WI38 (cell line): Measurements from ENCODE around the gene IMMP2L.
"Not testable (repeated sequence)": the region's sequence is repeated elsewhere in the genome, so short reads cannot be mapped to it uniquely, and the experiment has no call there.

ENCODE experiments used
- H3K4me3 ChIP-seq: 2 replicates; pipeline ENCODE4 v1.5.1; 2011; ENCODE audit warnings: low read depth, mild to moderate bottlenecking, control low read depth, low read length
- CTCF ChIP-seq: IDR thresholded peaks from 2 replicates; pipeline ENCODE4 v1.5.1; 2012; ENCODE audit warnings: low read depth, mild to moderate bottlenecking, control low read depth, low read length

The IMMP2L gene

GRCh38 chr7:111075498-111075897 is 486.8 kb downstream of the IMMP2L start:
- no peak for TF ChIP-seq CTCF
- no peak overlapping the region for H3K4me3 ChIP-seq

- no peak for TF ChIP-seq CTCF
- H3K4me3 ChIP-seq, result no peak overlapping the region
These were observed 487.5 kb downstream of the IMMP2L start for GRCh38 chr7:111074748-111075146.

GRCh38 chr7:111074071-111074747 is 488.1 kb downstream of the IMMP2L start:
- no peak for TF ChIP-seq CTCF
- no peak overlapping the region for H3K4me3 ChIP-seq

GRCh38 chr7:111072658-111073057 is 489.6 kb downstream of the IMMP2L start:
- not testable (repeated sequence) for H3K4me3 ChIP-seq

- no peak overlapping the region for H3K4me3 ChIP-seq
- TF ChIP-seq CTCF, result no peak
These were observed 490.7 kb downstream of the IMMP2L start for GRCh38 chr7:111071556-111071955.

- TF ChIP-seq CTCF, result no peak
- H3K4me3 ChIP-seq, result no peak overlapping the region
These were observed 493.7 kb downstream of the IMMP2L start for GRCh38 chr7:111068618-111069017.

- H3K4me3 ChIP-seq, result no peak overlapping the region
- TF ChIP-seq CTCF, result no peak
These were observed 494.6 kb downstream of the IMMP2L start for GRCh38 chr7:111067682-111068081.

DNA sequence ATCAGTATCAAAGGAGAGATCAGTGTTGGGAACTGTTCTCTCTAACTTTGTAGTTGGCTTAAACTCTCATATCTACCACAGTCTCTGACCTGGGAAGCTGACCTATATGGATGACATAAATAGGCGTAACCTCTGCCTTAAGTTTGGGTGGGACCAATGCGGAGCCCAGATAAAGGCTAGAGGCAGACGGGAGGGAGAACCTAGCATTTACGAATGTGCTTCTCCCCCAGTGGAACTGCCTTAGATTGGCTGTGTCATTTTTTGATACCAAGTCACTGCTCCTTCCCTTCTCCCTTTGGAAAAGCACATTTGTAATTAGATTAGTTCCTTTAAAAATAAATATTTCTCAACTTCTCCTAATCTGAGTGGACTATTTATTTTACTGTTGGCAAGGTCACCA is 495.0 kb downstream of the IMMP2L start:
- TF ChIP-seq CTCF, result no peak
- no peak overlapping the region for H3K4me3 ChIP-seq
